Tibial nerve (tissue), 4 donors: ENCODE results near the gene LYPD6.

Source experiments
- CTCF ChIP-seq, 5 experiments: fragments of 200-600 bp in 3 of 5; fragments of 450-650 bp in 2 of 5; sonication (generic) in 3 of 5; IDR thresholded peaks; one replicate each; pipeline ENCODE4 v1.5.1; 2016 to 2019; ENCODE audit warnings: antibody characterized with exemption in 5 of 5, mild to moderate bottlenecking in 3 of 5, moderate library complexity in 2 of 5
- EP300 ChIP-seq, 2 donors: sonication (generic); formaldehyde crosslinking; IDR thresholded peaks; one replicate each; pipeline ENCODE4 v1.6.1; 2017; ENCODE audit warnings: antibody characterized with exemption in 2 of 2, mild to moderate bottlenecking in 1 of 2

GRCh38 chr2:149507974-149508373 is 177.6 kb downstream of the LYPD6 start:
- TF ChIP-seq CTCF (IDR thresholded peaks at IDR 0.05) = no peak
- no peak for TF ChIP-seq EP300 (IDR thresholded peaks at IDR 0.05)
